Measurements from ENCODE around the gene LRRC75A.

The LRRC75A gene

GRCh38 chr17:16486373-16487250 lies 5.4 kb downstream of the LRRC75A start:
- in situ Hi-C loops (cut with HindIII; ENCODE audit: low pct_ligation_motif_present, low sequenced_read_pairs) = no loop called here
- Histone ChIP-seq H3K27me3 (replicated peaks) (peaks cover 3% of the 10 kb centered on the region), H3K27ac (peak overlapping the region; percentile 12), H3K36me3 (replicated peaks) (no peaks in the 10 kb centered on the region), H3K4me3 (ENCODE audit: low read depth, low read length) (no peak overlapping the region)
- peak; percentile 40 for DNase-seq
- no peak for TF ChIP-seq CTCF (IDR thresholded peaks at IDR 0.05; ENCODE audit: low read depth, low read length, missing control alignments)

GRCh38 chr17:16484445-16485175 lies 7.4 kb downstream of the LRRC75A start:
- H3K36me3 ChIP-seq (replicated peaks) = no peaks in the 10 kb centered on the region
- H3K27me3 ChIP-seq (replicated peaks) = no peaks in the 10 kb centered on the region
- no peak overlapping the region for H3K4me3 ChIP-seq (ENCODE audit: low read depth, low read length)
- no peak for DNase-seq
- TF ChIP-seq CTCF (IDR thresholded peaks at IDR 0.05; ENCODE audit: low read depth, low read length, missing control alignments) = no peak
- in situ Hi-C loops (cut with HindIII; ENCODE audit: low pct_ligation_motif_present, low sequenced_read_pairs) = no loop called here
- H3K27ac ChIP-seq = no peak overlapping the region

GRCh38 chr17:16483021-16483645 lies 8.9 kb downstream of the LRRC75A start:
- no peaks in the 10 kb centered on the region for H3K36me3 ChIP-seq (replicated peaks)
- no peaks in the 10 kb centered on the region for H3K27me3 ChIP-seq (replicated peaks)
- no peak overlapping the region for H3K4me3 ChIP-seq (ENCODE audit: low read depth, low read length)
- no peak overlapping the region for H3K27ac ChIP-seq
- no peak for DNase-seq
- TF ChIP-seq CTCF (IDR thresholded peaks at IDR 0.05; ENCODE audit: low read depth, low read length, missing control alignments) = no peak
- in situ Hi-C loops (cut with HindIII; ENCODE audit: low pct_ligation_motif_present, low sequenced_read_pairs) = no loop called here

GRCh38 chr17:16482253-16482652 lies 9.7 kb downstream of the LRRC75A start:
- in situ Hi-C loops (cut with HindIII; ENCODE audit: low pct_ligation_motif_present, low sequenced_read_pairs) = no loop called here
- no peak overlapping the region for H3K4me3 ChIP-seq (ENCODE audit: low read depth, low read length)
- DNase-seq = no peak
- H3K27ac ChIP-seq = no peak overlapping the region
- H3K36me3 ChIP-seq (replicated peaks) = no peaks in the 10 kb centered on the region
- H3K27me3 ChIP-seq (replicated peaks) = no peaks in the 10 kb centered on the region
- no peak for TF ChIP-seq CTCF (IDR thresholded peaks at IDR 0.05; ENCODE audit: low read depth, low read length, missing control alignments)

- Histone ChIP-seq H3K27me3 (replicated peaks) (no peaks in the 10 kb centered on the region), H3K4me3 (ENCODE audit: low read depth, low read length) (no peak overlapping the region), H3K27ac (no peak overlapping the region), H3K36me3 (replicated peaks) (no peaks in the 10 kb centered on the region)
- TF ChIP-seq CTCF (IDR thresholded peaks at IDR 0.05; ENCODE audit: low read depth, low read length, missing control alignments) = no peak
- in situ Hi-C loops (cut with HindIII; ENCODE audit: low pct_ligation_motif_present, low sequenced_read_pairs) = no loop called here
- DNase-seq = no peak
These were observed 11.0 kb downstream of the LRRC75A start for GRCh38 chr17:16480995-16481394.

Data from brain microvascular endothelial cell (primary cell).